Stimulated activated CD4-positive, alpha-beta T cell treated with anti-CD3 and anti-CD28 coated beads, Interleukin-4, amount 100 ng/mL, for 4 hours (primary cell): ENCODE results near the gene ATG2A.

ENCODE experiments used
- DNase-seq, 2 experiments: peaks; one replicate each; pipeline ENCODE4 v3.0.0-alpha.2; 2020

Gene ATG2A

DNA sequence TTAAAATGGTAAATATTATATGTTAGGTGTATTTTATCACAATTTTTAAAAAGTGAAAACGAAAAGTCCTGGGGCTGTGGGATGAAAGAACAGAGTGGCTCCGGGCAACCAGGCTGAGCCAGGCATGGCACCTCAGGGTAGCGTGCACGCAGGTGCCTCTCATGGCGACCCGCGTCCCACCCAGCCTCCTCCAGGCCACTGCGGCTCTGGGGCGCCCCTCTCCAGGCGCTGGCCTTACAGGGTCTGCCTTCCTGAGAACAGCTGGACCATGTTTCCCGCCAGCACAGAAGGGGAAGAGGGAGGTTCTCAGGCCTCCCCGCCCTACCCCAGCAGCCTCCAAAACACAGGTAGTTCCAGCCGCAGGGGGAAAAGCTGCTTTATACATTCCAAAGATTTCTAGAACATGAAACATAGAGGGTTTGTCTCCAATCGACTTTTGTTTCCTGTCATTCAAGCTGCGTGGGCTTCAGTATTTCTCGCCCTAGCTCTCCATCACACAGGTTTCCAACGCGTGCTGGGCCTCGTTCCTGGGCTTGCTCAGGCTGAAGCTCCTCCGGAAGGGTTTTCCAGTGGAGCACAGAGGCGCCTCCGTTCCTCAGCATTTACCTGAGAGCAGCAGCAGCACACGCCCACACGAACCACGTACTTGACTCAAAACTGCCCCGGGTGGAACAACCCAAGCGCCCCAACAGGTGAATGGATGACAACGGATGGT, 49.1 kb downstream of the ATG2A start:
- DNase-seq = peak in 1 of 2 experiments; percentile 48

DNA sequence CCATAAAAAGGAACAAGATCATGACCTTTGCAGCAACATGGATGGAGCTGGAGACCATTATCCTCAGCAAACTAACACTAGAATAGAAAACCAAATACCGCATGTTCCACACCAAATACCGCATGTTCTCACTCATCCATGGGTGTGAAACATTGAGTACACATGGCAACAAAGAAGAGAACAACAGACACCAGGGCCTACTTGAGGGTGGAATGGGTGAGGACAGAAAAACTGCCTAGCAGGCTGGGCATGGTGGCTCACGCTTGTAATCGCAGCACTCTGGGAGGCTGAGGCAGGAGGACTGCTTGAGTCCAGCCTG, 50.9 kb downstream of the ATG2A start:
- no peak for DNase-seq

DNA sequence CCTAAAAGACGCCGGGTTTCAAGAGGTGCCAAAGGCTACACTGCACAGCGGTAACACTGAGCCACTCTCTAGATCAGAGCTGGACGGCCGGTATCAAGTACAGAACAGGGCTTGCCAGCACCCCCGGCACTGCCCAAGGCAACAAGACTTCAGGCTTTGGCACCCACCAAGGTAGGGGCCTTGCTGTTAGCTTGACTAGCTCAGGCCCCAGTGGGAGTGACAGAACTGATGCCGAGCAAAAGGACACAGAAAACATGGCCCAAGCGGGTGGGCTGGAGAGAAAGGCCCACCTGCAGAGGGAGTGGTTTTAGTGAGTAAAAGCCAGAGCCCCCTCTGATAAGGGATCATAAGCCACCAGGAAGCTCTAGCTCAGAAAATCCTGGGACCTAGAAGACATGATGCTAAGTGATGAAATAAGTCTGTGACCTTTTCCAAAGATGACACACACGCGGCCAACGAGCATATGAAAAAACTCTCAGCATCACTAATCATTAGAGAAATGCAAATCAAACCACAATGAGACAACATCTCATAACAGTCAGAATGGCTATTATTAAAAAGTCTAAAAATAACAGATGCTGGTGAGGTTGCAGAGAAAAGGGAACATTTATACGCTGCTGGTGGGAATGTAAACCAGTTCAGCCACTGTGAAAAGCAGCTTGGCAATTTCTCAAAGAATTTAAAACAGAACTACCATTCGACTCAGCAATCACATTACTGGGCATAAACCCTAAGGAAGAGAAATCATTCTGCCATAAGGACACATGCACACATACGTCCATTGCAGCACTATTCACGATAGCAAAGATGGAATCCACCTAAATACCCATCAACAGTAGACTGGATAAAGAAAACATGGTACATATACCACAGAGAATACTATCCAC, 51.5 kb downstream of the ATG2A start:
- peak in 1 of 2 experiments; percentile 56 for DNase-seq

DNA sequence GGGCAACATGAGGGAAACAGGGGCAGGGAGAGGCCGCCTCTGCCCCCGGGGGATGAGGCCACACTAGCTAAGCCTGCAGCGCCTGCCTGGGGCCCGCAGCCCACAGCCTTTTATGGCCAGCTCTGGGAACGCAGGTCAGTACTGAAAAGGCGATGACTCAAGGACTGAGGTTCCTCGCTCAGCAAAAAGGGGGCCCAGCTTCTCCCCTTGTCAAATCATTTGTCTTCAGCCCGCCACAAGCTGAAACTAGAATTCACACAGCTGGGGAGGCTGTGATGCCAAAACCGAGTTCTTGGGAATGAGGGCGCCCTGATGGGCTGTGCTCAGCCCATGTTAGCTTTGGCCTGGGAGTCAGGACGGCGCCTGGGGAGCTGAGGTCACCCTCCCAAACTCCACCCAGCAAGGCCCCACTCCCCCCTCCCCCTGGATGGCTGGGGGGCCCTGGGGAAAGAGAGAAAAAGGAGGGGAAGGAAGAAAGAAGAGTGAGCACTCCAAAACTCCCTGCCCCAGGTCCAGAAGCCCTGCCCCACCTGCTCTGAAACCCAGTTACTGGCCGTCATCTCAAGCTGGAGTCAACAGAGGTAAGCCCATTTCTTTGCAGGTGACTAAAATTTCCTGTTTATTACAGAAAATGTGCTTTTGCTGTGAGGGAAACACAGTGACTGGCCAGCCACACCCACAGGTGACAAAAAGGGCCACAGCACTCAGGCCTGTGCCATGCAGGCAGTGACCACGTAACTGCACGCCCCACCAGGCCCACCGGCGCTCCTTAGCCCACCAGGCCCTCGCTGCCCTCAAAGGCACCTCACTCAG, 52.3 kb downstream of the ATG2A start:
- no peak for DNase-seq

DNA sequence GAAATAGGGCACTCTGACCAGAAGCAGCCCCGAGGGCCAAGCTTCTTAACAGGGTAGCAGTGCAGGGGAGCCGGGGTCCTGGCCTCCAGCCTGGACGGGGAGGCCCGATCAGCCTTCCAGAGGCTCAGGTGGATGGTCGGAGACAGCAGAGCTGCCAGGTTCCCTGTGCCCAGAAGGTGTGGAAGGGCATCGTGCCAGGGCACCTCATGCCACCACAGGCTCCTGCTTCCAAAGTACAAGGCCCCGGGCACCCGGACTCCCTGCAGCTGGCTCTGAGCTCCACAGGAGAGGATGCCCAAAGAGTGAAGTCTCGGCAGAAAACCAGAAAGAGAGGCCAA, 52.9 kb downstream of the ATG2A start:
- DNase-seq = no peak

DNA sequence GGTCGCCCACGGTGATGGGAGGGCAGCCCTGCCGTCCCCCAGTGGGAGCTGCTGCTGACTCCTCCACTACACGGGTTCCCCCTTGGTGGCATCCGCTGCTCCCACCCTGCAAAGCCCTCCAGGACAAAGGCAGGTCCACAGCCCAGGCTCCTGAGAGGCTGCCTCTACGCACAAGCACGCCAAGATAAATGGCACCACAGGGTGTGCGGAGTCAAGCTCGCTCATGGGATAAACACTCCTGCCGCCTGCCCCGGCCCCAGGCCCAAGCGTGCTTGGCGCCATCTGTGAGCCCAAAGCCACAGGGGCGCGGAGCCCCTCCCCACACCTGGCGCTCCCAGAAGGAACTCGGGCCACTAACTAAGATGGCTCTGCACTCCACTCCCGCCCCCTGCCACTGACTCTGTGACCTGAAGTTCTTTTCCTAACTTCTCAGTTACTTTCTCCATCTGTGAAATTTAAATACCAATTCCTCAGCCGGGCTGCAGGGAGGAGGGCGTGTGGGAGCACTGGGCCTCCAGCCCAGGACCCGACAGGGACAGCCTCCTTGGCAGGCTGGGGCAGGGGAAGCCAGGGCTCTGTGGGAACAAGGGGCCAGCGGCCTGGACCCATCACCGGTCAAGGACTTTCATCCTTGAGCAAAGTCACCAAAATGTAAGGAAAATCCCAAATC, 53.5 kb downstream of the ATG2A start:
- no peak for DNase-seq

DNA sequence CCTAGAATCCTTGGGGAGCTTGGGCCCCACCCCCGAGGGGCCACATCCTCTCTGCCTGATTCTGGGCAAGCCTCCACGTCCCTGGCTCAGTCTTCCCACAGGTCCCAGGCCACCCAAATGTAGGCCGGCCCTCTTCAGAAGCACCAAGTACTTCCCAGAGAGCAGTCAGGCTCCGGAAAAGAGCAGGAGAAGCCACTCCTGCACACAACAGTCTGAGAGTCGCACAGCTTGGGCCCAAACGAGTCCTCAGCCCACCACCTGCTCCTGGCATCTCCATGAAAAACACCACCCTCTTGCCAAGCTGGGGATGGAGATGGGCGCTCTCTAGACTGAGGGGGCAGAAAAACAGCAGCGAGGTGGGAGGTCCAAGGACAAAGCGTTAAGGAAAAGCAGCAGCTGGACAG, 54.0 kb downstream of the ATG2A start:
- no peak for DNase-seq

DNA sequence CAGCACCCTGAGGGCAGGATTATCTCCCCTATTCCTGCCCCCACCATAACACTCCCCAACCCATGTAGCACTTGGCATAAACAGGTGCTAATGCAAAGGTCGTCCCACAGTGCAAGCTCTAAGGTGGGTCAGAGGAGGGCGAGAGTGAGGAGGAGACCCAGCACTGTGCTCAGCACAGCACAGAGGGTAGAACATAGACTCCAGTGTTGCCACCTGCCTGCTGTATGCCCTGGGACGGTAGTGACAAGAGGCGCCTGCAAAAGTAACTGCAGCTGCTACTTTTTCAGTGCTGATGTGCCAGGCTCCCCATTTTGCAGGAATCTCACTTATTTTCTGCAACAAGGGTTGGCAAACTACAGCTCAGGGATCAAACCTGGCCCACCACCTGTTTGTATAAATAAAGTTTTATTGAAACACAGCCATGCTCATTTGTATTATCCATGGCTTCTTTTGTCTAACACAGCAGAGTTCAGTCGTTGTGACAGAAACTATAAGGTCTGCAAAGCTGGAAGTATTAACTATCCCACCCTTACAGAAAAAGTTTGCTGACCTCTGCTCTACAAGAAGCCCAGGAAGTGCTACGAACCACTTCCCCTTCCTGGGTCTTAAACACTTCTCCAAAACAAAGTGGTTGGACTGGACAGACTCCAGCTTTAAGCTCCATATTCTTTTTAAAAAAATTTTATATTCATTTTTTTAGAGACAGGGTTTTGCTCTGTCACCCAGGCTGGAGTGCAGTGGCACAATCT, 55.6 kb downstream of the ATG2A start:
- no peak for DNase-seq

DNA sequence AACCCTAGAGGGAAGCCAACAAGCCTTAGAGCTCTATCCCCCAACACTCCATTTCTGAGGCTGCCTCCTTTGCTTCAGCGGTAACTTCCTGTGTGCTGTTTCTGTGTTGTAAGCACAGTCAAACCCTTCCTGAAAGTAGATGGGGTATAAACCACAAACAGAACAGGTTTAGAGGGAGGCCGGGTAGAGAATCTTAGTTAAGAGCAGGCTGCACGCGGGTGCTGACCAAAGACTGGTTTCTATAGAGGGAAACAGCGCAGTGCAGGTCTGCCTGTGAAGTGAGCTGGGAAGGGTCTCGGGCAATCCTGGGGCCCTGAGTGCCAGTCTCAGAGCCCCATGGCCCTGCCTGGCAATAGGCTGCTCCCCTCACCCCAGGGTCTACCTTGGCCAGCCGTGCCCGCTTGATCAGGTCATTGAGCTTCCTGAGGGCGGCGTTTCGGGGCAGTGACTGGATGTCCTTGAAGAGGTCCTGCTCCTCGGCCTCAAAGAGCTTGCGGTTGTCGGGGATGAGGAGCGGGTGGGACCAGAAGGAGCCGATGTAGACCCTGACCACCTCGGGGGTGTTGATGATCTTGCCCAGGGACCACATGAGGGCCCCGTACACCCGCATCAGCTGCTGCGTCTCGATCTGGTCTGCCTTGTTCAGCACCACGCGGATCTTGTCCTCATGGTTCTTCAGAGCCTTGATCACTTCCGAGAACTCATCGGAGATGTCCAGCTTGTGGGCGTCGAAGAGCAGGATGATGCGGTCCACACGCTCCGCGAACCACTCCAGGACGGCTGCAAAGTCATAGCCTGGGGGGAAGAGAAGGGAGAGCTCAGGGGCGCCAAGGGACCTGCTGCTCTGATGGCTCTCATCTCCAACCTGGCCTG, 57.2 kb downstream of the ATG2A start:
- peak in 1 of 2 experiments; percentile 39 for DNase-seq

DNA sequence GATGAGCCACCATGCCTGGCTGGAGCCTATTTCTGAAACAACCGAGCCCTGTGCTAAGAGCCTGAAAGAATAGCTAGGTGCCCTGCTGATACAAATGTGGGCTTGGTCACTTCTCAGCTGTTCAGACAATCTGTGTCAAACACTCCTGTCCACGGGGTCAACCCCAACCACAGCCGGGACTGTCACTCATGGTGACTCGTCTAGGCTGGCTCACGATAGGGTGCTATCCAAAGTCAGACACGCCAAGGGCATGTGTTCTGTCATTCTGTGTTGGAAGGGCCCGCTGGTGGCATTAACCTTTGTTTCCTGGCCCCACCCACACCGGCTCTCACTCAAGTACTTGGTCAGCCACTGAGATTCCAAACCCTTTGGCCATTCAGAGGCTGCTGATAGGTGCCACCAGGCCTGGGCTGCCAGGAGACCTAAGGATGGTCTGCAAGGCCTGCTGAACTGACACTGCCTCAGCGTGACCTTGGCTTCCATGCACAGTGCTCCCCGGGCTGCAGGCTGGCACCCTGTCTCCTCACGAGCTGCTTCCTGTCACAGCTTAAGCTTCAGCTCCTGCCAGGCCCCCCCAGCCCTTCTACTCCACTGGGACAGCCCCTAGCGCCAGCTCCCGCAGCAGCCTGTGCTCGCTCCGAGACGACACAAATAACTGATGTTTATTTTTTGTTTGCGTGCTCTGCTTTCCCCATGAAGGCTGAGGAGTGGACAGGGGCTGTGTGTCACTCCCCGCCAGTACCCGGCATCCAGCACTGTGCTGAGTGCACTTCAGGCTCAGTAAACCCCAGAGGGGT, 58.3 kb downstream of the ATG2A start:
- peak in 1 of 2 experiments; percentile 53 for DNase-seq

DNA sequence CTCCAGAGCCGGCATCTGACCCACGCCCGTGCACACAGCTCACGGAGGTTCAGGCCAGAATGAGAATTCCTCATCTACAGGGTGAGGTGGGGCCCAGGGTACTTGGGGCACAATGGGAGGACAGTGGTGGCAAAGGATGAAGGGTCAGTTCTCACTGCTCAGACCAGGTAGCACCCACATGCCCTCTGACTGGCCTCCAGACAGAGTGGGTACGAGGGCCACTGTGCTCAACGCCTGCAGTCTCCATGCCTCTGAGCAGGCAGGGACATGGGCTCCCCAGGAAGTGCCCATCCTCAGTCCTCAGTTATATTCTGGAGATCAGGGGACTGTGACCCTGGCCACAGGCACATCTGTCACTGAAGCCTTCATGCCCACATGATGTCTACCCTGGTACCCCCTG, 59.5 kb downstream of the ATG2A start:
- DNase-seq = no peak

DNA sequence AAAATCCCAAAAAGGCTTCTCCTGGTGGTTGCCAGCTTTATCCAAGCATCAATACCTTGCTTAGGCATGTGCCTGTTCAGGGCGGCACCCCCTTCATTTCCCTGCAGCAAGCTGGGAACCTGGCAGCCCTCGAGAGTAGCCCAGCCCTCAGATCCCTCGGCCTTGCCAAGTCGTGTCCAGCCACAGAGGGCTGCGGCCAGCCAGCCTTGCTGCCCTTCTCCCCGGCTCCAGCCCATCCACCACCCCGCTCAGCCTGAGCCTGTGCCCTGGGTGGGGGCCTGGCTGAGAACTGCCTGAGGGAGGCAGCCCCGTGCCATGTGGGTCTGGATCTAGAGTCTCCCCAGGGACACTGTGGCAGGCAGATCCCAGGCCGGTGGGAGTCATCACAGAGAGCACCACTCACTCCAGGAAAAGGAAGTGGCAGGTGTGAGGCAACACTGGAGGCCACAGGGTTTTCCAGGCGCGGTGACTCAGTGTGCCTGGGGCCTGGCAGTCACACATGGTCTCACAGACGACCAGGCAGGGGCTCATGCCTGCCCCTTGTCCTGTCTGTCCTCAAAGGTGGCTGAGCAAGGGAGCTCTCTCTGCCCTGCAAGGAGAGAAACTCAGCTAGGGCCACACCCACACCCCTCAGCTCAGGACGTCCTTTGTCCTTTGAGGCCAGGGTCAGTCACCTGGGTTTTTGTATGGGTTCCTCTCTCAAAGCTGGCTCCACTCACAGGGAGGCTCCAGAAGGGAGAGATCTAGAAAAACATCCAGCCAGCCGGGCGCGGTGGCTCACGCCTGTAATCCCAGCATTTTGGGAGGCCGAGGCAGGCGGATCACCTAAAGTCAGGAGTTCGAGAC, 60.4 kb downstream of the ATG2A start:
- DNase-seq = peak in 1 of 2 experiments; percentile 42

DNA sequence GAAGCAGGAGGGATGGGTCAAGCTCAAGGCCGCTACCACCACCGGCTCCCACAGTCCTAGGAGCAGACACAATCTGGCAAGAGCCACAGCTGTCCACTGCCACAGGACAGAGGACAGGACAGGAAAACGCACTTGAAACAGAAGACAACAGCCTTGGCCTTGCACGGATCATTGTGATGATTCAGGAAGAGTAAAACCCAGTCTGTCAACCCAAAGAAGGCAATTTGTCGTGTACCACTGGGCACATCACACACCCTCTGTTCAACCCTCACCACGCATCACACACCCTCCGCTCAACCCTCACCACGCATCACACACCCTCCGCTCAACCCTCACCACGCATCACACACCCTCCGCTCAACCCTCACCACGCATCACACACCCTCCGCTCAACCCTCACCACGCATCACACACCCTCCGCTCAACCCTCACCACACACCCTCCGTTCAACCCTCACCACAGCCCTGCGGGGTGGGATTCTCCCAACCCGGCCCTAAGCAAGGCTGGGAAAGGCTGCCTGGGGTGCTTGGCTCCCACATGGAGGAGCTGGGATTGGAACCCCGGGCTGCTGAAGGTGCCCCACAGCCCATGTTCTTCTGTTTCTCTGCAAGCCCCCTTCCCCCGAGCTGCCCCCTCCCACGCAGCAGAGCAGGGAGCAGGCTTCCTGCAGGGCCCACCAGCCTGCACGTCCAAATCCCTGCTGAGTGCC, 61.3 kb downstream of the ATG2A start:
- no peak for DNase-seq

DNA sequence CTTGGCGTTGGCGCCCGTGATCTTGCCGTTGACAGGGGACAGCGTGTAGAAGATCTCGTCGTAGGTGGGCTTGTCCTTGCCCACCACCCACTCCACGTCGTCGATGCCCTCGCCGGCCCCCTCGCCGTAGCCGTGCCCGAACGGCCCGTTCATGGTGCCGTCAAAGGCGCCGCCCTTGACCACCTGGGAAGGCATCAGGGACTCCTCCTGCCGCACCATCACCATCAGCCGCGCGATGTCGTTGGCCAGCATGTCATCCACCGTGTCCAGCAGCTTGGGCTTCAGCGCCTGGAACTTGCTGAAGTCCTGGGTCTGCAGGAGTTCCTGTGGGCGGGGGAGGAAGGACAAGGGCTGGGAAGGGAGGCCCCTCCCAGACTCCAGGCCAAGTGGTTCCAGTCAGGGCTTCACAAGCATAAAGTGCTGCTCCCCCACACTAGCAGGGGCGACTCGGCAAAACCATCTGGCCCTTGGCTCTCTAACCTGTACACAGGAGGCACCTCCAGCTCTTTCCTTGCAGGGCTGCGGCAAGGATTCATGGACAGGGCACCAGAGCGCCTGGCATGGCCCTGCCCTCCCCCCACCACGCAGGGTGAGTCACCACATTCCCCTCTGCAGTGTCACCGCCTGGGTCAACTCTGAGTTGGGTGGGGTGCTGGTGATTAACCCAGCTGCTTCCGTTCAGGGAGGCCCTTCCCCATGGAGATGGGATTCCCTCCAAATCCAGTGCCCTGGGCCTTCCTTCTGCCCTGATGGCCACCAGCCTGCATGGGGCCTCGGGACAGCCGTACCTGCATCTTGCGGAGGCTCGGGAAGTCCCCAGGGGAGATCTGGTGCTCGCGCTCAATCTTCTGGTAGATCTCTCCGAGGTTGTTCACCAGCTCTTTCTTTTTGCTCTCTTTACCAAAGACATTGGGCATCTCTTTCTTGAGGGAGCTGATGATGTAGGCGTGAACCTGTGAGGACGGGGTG, 62.2 kb downstream of the ATG2A start:
- DNase-seq = peak in 1 of 2 experiments; percentile 59

DNA sequence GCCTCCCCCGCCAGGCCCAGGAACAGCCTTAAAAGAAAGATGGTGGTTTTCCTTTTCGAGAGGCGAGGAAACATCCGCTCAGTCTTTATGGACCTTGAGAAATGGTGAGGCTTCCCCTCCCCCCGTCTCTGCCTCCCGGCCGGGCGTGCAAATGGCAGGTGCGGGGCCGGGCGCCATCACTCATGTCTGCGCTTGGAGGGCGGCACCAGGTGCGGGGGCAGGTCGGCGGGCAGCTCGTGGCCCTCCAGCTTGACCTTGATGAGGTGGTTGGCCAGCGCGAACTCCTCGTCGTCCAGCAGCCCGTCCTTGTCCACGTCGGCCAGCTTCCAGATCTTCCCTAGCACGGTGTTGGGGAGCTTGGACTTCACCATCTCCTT, 62.9 kb downstream of the ATG2A start:
- no peak for DNase-seq

DNA sequence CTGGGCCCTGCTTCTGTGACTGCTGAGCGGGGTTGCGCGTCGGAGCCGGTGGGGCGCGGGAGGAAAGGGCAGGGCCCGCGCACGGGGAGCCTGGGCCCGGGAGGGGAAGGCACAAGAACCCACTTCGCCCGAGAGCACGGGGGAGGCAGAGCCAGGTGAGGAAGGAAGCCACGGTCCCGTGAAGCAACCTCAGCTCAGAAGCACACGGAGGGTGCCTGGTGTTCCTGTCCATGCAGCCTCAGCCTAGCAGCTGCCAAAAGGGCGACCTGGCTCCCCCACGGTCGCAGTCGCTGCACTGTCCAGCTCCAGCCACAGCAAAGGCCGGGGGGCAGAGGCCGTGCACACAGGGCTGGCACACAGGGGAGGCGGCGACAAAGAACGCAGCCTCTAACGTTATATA, 63.3 kb downstream of the ATG2A start:
- peak in 1 of 2 experiments; percentile 29 for DNase-seq

DNA sequence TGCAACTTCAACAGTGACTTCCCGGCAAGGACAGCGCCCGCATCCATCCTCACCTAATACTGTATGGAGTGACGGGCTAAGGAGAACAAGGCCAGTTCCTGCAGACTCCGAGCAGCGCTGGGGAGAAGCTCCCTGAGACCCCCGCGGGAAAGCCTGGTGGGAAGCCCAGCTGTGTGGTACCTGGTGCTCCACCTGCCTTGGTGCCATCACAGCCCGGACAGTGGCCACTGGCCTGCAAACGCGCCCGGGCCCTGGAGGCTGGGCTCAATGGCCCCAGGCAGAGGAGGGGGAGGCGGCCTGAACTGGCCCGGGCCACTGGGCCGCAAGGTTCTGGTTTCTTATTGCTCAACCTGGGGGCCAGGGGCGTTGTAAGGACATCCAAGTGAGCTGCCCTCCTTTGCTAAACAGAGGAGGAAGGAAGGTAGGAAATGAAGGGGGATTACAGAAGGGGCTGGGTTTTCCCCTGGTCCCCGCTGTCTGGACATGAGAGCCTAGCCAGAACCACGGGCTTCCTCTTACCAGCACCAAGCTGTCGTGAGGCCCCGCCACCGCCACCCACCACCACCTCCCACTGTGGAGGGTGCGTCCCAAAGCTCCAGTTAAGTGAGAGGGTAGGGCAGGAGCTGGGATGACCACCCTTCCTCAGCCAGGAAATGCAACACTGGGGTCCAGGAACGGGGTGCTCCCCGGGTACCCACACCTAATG, 64.1 kb downstream of the ATG2A start:
- DNase-seq = no peak
